GM18526 (cell line): Measurements from ENCODE around the gene FAM174A.

ENCODE experiments used
- POLR2A ChIP-seq: IDR thresholded peaks from 3 replicates; pipeline ENCODE4 v1.6.1; 2011; ENCODE audit not compliant: insufficient read length; ENCODE audit errors: extremely low read depth

Gene FAM174A

GRCh38 chr5:100603141-100603540, 68.0 kb downstream of the FAM174A start:
- no peak for TF ChIP-seq POLR2A

DNA sequence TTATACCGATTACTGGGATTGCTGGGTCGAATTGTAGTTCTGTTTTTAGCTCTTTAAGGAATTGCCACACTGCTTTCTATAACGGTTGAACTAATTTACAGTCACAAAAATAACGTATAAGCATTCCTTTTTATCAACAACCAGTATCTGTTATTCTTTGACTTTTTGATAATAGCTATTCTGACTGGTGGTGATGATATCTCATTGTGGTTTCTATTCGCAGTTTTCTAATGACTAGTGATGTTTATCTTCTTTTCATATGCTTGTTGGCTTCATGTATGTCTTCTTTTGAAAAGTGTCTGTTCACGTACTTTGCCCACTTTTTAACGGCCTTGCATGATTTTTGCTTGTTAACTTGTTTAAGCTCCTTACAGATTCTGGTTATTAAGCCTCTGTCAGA, 74.4 kb downstream of the FAM174A start:
- no peak for TF ChIP-seq POLR2A

GRCh38 chr5:100614308-100614707, 79.1 kb downstream of the FAM174A start:
- no peak for TF ChIP-seq POLR2A

GRCh38 chr5:100615362-100615761, 80.2 kb downstream of the FAM174A start:
- no peak for TF ChIP-seq POLR2A

- TF ChIP-seq POLR2A: no peak
Measured at GRCh38 chr5:100616291-100616690, 81.1 kb downstream of the FAM174A start.

- TF ChIP-seq POLR2A: no peak
Measured at GRCh38 chr5:100616981-100617380, 81.8 kb downstream of the FAM174A start.

DNA sequence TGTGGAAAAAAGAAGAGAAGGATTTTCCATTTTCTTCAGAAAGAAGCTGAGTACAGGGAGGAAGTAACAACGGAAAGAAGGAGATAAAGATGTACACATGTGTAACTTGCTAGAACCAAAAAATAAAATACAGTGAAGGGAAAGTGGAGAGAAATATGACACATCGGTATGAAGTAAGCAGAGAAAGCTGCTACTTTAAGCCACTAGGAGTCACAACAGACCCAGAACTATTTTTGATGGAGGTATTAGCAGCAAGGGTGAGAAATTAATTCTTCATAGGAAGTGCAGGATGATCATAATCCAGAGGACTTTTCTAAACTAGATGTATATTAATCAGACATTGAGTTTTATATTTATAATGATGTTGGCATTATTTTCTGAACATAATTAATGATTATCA, 88.5 kb downstream of the FAM174A start:
- TF ChIP-seq POLR2A: no peak

GRCh38 chr5:100634937-100635534, 99.9 kb downstream of the FAM174A start:
- no peak for TF ChIP-seq POLR2A
